GM12878 (cell line): ENCODE measurements around the gene C1QTNF1. TPM values are rescaled to one million over a fixed set of nuclear protein-coding genes. Genes with fewer than 3 reads are reported as not detected.

Experiments
- ATAC-seq: fragments of 200-7000 bp; cut with Tn5 transposase; 3 replicates; pipeline ENCODE4 v1.9.1; 2020; ENCODE audit warnings: mild to moderate bottlenecking, moderate library complexity
- BruUV-seq: library from RNA; stranded (reverse); fragments of 400-500 nt; replicated peaks from 2 replicates; lab custom pipeline; 2021; lab: Mats Ljungman, UMichigan
- CTCF ChIA-PET: fragments of 300-600 bp; sonication (Branson Sonifier 250); formaldehyde crosslinking; extraction: SDS; loops from one replicate; lab custom pipeline; 2021; ENCODE audit warnings: inconsistent platforms; lab: Yijun Ruan, JAX
- POLR2A ChIA-PET: fragments of 350-600 bp; formaldehyde crosslinking; extraction: SDS; loops from one replicate; lab custom pipeline; 2021; ENCODE audit warnings: inconsistent platforms; lab: Charles Lee
- RAD21 ChIA-PET: fragments of 300-600 bp; sonication (Branson Sonifier 250); formaldehyde crosslinking; loops from one replicate; lab custom pipeline; 2023; ENCODE audit warnings: antibody characterized with exemption; ENCODE audit not compliant: unreplicated experiment; lab: Charles Lee
- SMC1A ChIA-PET: fragments of 300-600 bp; sonication (Branson Sonifier 250); formaldehyde crosslinking; loops from one replicate; lab custom pipeline; 2023; ENCODE audit not compliant: unreplicated experiment, uncharacterized antibody; lab: Charles Lee
- DNase-seq: peaks from one replicate; pipeline ENCODE4 v3.0.0-alpha.2; 2011; ENCODE audit warnings: low read depth, low spot score
- FAIRE-seq: peaks from 3 replicates; lab custom pipeline; 2011; peaks lifted over from hg19 to GRCh38; lab: Jason Lieb, UNC
- H2AFZ ChIP-seq: 2 replicates; pipeline ENCODE4 v1.6.0; 2011; ENCODE audit warnings: low read depth, low read length, control low read depth; ENCODE audit not compliant: control insufficient read depth
- H3K27ac ChIP-seq: 2 replicates; pipeline ENCODE4 v1.5.1; 2011; ENCODE audit warnings: control low read depth; ENCODE audit not compliant: control insufficient read depth, insufficient read depth
- H3K27me3 ChIP-seq, 2 experiments: replicated peaks in 1 of 2; 2 replicates each; pipeline versions ENCODE4 v1.6.0 to v1.6.1; 2011; ENCODE audit warnings: low read length in 1 of 2; ENCODE audit not compliant: control insufficient read depth in 2 of 2, insufficient read depth in 2 of 2
- H3K36me3 ChIP-seq, 2 experiments: 2 replicates each; pipeline ENCODE4 v1.5.1; 2011; ENCODE audit warnings: low read length in 1 of 2; ENCODE audit not compliant: control insufficient read depth in 2 of 2, insufficient read depth in 2 of 2
- H3K4me1 ChIP-seq: 2 replicates; pipeline ENCODE4 v1.6.1; 2011; ENCODE audit warnings: mild to moderate bottlenecking, low read length, moderate library complexity, mixed read lengths; ENCODE audit not compliant: control insufficient read depth, insufficient read depth
- H3K4me2 ChIP-seq: 2 replicates; pipeline ENCODE4 v1.6.0; 2011; ENCODE audit warnings: control low read depth; ENCODE audit not compliant: control insufficient read depth, insufficient read depth
- H3K4me3 ChIP-seq: fragments of 200-600 bp; sonication (generic); 2 replicates; pipeline ENCODE4 v1.5.1; 2016
- H3K79me2 ChIP-seq: 2 replicates; pipeline ENCODE4 v1.6.0; 2011; ENCODE audit warnings: low read length; ENCODE audit not compliant: control insufficient read depth, insufficient read depth
- H3K9ac ChIP-seq: 2 replicates; pipeline ENCODE4 v1.8.0; 2011; ENCODE audit warnings: low read length, control low read depth, mixed read lengths; ENCODE audit not compliant: control insufficient read depth, insufficient read depth
- H3K9me3 ChIP-seq: replicated peaks from 3 replicates; pipeline ENCODE4 v1.5.1; 2011; ENCODE audit warnings: mild to moderate bottlenecking, low read length; ENCODE audit not compliant: control insufficient read depth, insufficient read depth
- H4K20me1 ChIP-seq: 2 replicates; pipeline ENCODE4 v1.6.0; 2011; ENCODE audit not compliant: control insufficient read depth, insufficient read depth
- BACH1 ChIP-seq: fragments of 450-650 bp; IDR thresholded peaks from 2 replicates; pipeline ENCODE4 v1.6.1; 2017; ENCODE audit warnings: mild to moderate bottlenecking, borderline replicate concordance
- CBFB ChIP-seq: IDR thresholded peaks from 2 replicates; pipeline ENCODE4 v1.6.1; 2016; ENCODE audit warnings: antibody characterized with exemption, low read depth
- CREB1 ChIP-seq: IDR thresholded peaks from 2 replicates; pipeline ENCODE4 v1.6.1; 2012; ENCODE audit warnings: low read depth, mild to moderate bottlenecking, inconsistent platforms
- CREM ChIP-seq: IDR thresholded peaks from 2 replicates; pipeline ENCODE4 v1.6.1; 2014; ENCODE audit warnings: antibody characterized with exemption, low read depth
- EZH2 ChIP-seq: IDR thresholded peaks from 2 replicates; pipeline ENCODE4 v1.6.1; 2012; ENCODE audit warnings: low read depth, mild to moderate bottlenecking, control low read depth, inconsistent platforms, low read length, borderline replicate concordance; ENCODE audit not compliant: control insufficient read depth
- FOXM1 ChIP-seq: IDR thresholded peaks from 2 replicates; pipeline ENCODE4 v1.6.1; 2012; ENCODE audit warnings: low read depth, mild to moderate bottlenecking, inconsistent platforms, low read length, moderate library complexity
- GATAD2B ChIP-seq: fragments of 450-650 bp; conservative IDR thresholded peaks from 2 replicates; pipeline ENCODE4 v1.6.1; 2017; ENCODE audit warnings: low read depth, mild to moderate bottlenecking, moderate library complexity
- MEF2A ChIP-seq: IDR thresholded peaks from 2 replicates; pipeline ENCODE4 v1.6.1; 2011; ENCODE audit warnings: low read depth, mild to moderate bottlenecking, low read length, moderate library complexity; ENCODE audit not compliant: insufficient read depth
- MTA2 ChIP-seq: fragments of 450-650 bp; IDR thresholded peaks from 2 replicates; pipeline ENCODE4 v1.6.1; 2016; ENCODE audit warnings: low read depth, mild to moderate bottlenecking, moderate library complexity
- MTA3 ChIP-seq: IDR thresholded peaks from 2 replicates; pipeline ENCODE4 v1.6.1; 2012; ENCODE audit warnings: low read length, inconsistent platforms, borderline replicate concordance
- NFXL1 ChIP-seq: fragments of 450-650 bp; IDR thresholded peaks from 2 replicates; pipeline ENCODE4 v1.6.1; 2017; ENCODE audit warnings: antibody characterized with exemption, mild to moderate bottlenecking, borderline replicate concordance
- PAX8 ChIP-seq: fragments of 450-650 bp; IDR thresholded peaks from 2 replicates; pipeline ENCODE4 v1.6.1; 2017; ENCODE audit warnings: mild to moderate bottlenecking, moderate library complexity
- RCOR1 ChIP-seq: conservative IDR thresholded peaks from 2 replicates; pipeline ENCODE4 v1.6.1; 2012; ENCODE audit warnings: low read depth, low read length, improper control_type of control experiment
- SIN3A ChIP-seq: IDR thresholded peaks from 2 replicates; pipeline ENCODE4 v1.6.1; 2012; ENCODE audit warnings: low read depth, low read length, improper control_type of control experiment
- SMAD5 ChIP-seq: IDR thresholded peaks from 2 replicates; pipeline ENCODE4 v1.6.1; 2016; ENCODE audit warnings: antibody characterized with exemption, low read depth
- SREBF2 ChIP-seq: IDR thresholded peaks from 2 replicates; pipeline ENCODE4 v1.6.1; 2012; ENCODE audit warnings: mild to moderate bottlenecking, low read length
- TCF3 ChIP-seq: IDR thresholded peaks from 2 replicates; pipeline ENCODE4 v1.6.1; 2012; ENCODE audit warnings: low read depth, mild to moderate bottlenecking, low read length, borderline replicate concordance; ENCODE audit not compliant: insufficient read depth
- ZNF24 ChIP-seq: fragments of 450-650 bp; IDR thresholded peaks from 2 replicates; pipeline ENCODE4 v1.6.1; 2017; ENCODE audit warnings: antibody characterized with exemption, mild to moderate bottlenecking
- WGBS: methylation state at CpG from one replicate; pipeline ENCODE4 v1.1.6; 2016; ENCODE audit warnings: low lambda C conversion rate; ENCODE audit not compliant: insufficient replicate concordance, insufficient coverage; ENCODE audit errors: missing lambda C conversion rate; 5-methylcytosine and 5-hydroxymethylcytosine counted together
- in situ Hi-C: fragments of 300-500 bp; cut with MboI; formaldehyde crosslinking; loops from 9 replicates; pipeline ENCODE4 v1.14.3; 2018; ENCODE audit warnings: mixed read lengths
- intact Hi-C: fragments of 100-400 bp; cut with micrococcal nuclease; formaldehyde crosslinking; loops from one replicate; pipeline ENCODE4 v1.14.2; 2022; ENCODE audit not compliant: unreplicated experiment
- polyA plus RNA-seq, 11 experiments: library from polyadenylated mRNA; depleted of rRNA in 4 of 11; unstranded in 6 of 11; stranded (reverse) in 5 of 11; fragments of >200 nt; fragmentation: Nextera tagmentation in 4 of 11; fragmentation: Illumina TruSeq in 1 of 11; extraction: Ambion mirVana in 4 of 11; extraction: Trizol in 1 of 11; gene quantifications; 1 replicate in 1 of 11; 2 replicates in 10 of 11; pipeline versions ENCODE4 v1.2.1 to v1.2.3, GENCODE V29; 2011 to 2016; ENCODE audit warnings: inconsistent platforms in 2 of 11, missing spikeins in 2 of 11, low read depth in 1 of 11
- total RNA-seq, 4 experiments: library from RNA; depleted of rRNA in 3 of 4; stranded (reverse); fragments of >200 nt in 3 of 4; fragmentation: Illumina TruSeq in 1 of 4; extraction: Trizol in 1 of 4; gene quantifications; 2 replicates each; pipeline versions ENCODE4 v1.2.1 to v1.2.3, GENCODE V29; 2013 to 2021
- TF ChIP-seq, protein P1 (sequence below): fragments of 450-650 bp; IDR thresholded peaks from 2 replicates; pipeline ENCODE4 v1.6.1; 2016; ENCODE audit warnings: mild to moderate bottlenecking
- TF ChIP-seq, protein P2 (sequence below): IDR thresholded peaks from 2 replicates; pipeline ENCODE4 v1.6.1; 2011; ENCODE audit warnings: low read depth, mild to moderate bottlenecking, low read length, moderate library complexity, borderline replicate concordance; ENCODE audit errors: extremely low read depth

Gene C1QTNF1
- total and polyA plus RNA-seq, 10 of the 15 experiments (the other 5 are each of a cell fraction or from before 2014, with no cell fraction given) = 0.05 to 1.1 (median 0.15) TPM; not detected in 4

GRCh38 chr17:79034931-79035485 is 11.0 kb downstream of the C1QTNF1 start:
- SMC1A ChIA-PET = no interaction called here
- POLR2A ChIA-PET = no interaction called here
- FAIRE-seq = no peak
- Histone ChIP-seq H2AFZ (no peak overlapping the region), H4K20me1 (no peaks in the 10 kb centered on the region), H3K79me2 (no peaks in the 10 kb centered on the region), H3K4me1 (peaks cover 10% of the 10 kb centered on the region), H3K27ac (no peak overlapping the region), H3K27me3 (no peaks in the 10 kb centered on the region; a peak in 1 of 4 replicates), H3K36me3 (no peaks in the 10 kb centered on the region), H3K9ac (no peak overlapping the region), H3K4me3 (no peak overlapping the region), H3K9me3 (no peaks in the 10 kb centered on the region)
- RAD21 ChIA-PET = no interaction called here
- CTCF ChIA-PET = interaction anchor here (0.6 to 1.4 kb wide), 5 partner anchors 10 to 126 kb away, joined by 3 to 5 read pairs (median 3); no protein-coding TSS in a partner anchor
- BruUV-seq = no TSS peak
- intact Hi-C loops = no loop called here
- no peak for ATAC-seq
- no peak for DNase-seq
- in situ Hi-C loops = no loop called here
- no peak for TF ChIP-seq FOXM1
- TF ChIP-seq, protein P1, sequence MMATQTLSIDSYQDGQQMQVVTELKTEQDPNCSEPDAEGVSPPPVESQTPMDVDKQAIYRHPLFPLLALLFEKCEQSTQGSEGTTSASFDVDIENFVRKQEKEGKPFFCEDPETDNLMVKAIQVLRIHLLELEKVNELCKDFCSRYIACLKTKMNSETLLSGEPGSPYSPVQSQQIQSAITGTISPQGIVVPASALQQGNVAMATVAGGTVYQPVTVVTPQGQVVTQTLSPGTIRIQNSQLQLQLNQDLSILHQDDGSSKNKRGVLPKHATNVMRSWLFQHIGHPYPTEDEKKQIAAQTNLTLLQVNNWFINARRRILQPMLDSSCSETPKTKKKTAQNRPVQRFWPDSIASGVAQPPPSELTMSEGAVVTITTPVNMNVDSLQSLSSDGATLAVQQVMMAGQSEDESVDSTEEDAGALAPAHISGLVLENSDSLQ = 0 out of 2 replicates have a peak, but pooled peaks have one; percentile 20
- no peak for TF ChIP-seq TCF3
- no peak for TF ChIP-seq SREBF2
- TF ChIP-seq NFXL1 = no peak
- TF ChIP-seq, all 136 proteins: peak for 1
- 19% methylated on average over 8 of the region's 8 CpGs for WGBS
- H3K4me2 ChIP-seq = no peak overlapping the region

- in situ Hi-C loops = no loop called here
- Histone ChIP-seq H3K9me3 (no peaks in the 10 kb centered on the region), H3K36me3 (no peaks in the 10 kb centered on the region), H2AFZ (no peak overlapping the region), H3K27me3 (no peaks in the 10 kb centered on the region; a peak in 1 of 4 replicates), H3K4me1 (peaks cover 10% of the 10 kb centered on the region), H3K4me2 (no peak overlapping the region), H3K4me3 (no peak overlapping the region), H4K20me1 (no peaks in the 10 kb centered on the region), H3K27ac (no peak overlapping the region), H3K79me2 (no peaks in the 10 kb centered on the region), H3K9ac (no peak overlapping the region)
- no peak for ATAC-seq
- ChIA-PET RAD21 (no interaction called here), CTCF (interaction anchor here (1.4 to 2.3 kb wide), 2 partner anchors 10 to 22 kb away, joined by 5 to 16 read pairs; no protein-coding TSS in a partner anchor), SMC1A (no interaction called here), POLR2A (no interaction called here)
- 49% methylated on average over 6 of the region's 6 CpGs for WGBS
- FAIRE-seq = no peak
- DNase-seq = no peak
- intact Hi-C loops = no loop called here
- BruUV-seq = no TSS peak
- TF ChIP-seq MTA3 (no peak), BACH1 (no peak), MTA2 (no peak), SMAD5 (no peak), CBFB (no peak), PAX8 (no peak), ZNF24 (no peak), MEF2A (no peak), CREM (no peak), CREB1 (no peak), GATAD2B (no peak), EZH2 (no peak), SIN3A (no peak), RCOR1 (no peak)
- TF ChIP-seq, protein P2, sequence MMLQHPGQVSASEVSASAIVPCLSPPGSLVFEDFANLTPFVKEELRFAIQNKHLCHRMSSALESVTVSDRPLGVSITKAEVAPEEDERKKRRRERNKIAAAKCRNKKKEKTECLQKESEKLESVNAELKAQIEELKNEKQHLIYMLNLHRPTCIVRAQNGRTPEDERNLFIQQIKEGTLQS = no peak
Measured at GRCh38 chr17:79035686-79036085, 11.7 kb downstream of the C1QTNF1 start.
